Measurements from ENCODE around the gene N4BP2L2. TPM values are rescaled to one million over a fixed set of nuclear protein-coding genes. Genes with fewer than 3 reads are reported as not detected.

Gene N4BP2L2
- total and polyA plus RNA-seq, 2 of the 4 experiments (the other 2 are of a cell fraction): 28.7 to 34.6 TPM

DNA sequence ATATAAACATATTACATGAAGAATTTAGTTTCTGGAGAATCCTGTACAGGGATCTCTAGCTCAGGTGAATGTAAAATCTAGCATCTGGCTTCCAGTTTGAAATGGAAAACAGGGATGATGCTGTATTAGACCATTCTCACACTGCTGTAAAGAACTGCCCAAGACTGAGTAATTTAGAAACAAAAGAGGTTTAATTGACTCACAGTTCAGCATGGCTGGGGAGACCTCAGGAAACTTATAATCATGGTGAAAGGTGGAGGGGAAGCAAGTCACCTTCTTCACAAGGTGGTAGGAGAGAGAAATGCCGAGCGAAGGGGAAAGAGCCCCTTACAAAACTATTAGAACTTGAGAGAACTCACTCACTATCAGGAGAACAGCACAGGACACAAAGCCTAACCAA is 17.0 kb upstream of the N4BP2L2 start:
- H2BK5ac ChIP-seq (ENCODE audit: low read depth, low read length, poor library complexity, severe bottlenecking): no peak overlapping the region
- H2BK20ac ChIP-seq (ENCODE audit: low read depth, low read length): no peak overlapping the region
- POLR2A ChIA-PET (ENCODE audit: unreplicated experiment): no interaction called here
- no peaks in the 10 kb centered on the region for H3K9me3 ChIP-seq (ENCODE audit: control insufficient read depth, insufficient read depth, low read length)
- no peak overlapping the region for H3K4me2 ChIP-seq (ENCODE audit: low read depth, low read length)
- no peak overlapping the region for H3K14ac ChIP-seq (replicated peaks; ENCODE audit: low read depth, low read length)
- H4K5ac ChIP-seq (ENCODE audit: low read depth, low read length): no peak overlapping the region
- H3K36me3 ChIP-seq (ENCODE audit: control insufficient read depth, insufficient read depth, low read length): no peaks in the 10 kb centered on the region
- no peak overlapping the region for H2AK5ac ChIP-seq (ENCODE audit: low read depth, low read length)
- H3K23ac ChIP-seq (ENCODE audit: low read depth, low read length): no peak overlapping the region
- WGBS, 2 experiments (ENCODE audit: extremely low coverage in 2 of 2, insufficient read length in 1 of 2): no CpG with 5 or more reads among the region's 2 CpGs
- H2BK120ac ChIP-seq (ENCODE audit: low read depth, low read length): no peak overlapping the region
- no peak overlapping the region for H2AK9ac ChIP-seq (replicated peaks; ENCODE audit: low read depth, low read length, poor library complexity)
- no peak for ATAC-seq (ENCODE audit: low read depth)
- DNase-seq: no peak
- H3K4ac ChIP-seq (ENCODE audit: low read depth, low read length): no peak overlapping the region
- H3K27ac ChIP-seq (ENCODE audit: insufficient read depth, low read length): no peak overlapping the region
- H3K4me1 ChIP-seq (ENCODE audit: control insufficient read depth, insufficient read depth, low read length): no peaks in the 10 kb centered on the region
- H3K27me3 ChIP-seq (ENCODE audit: control insufficient read depth, insufficient read depth, low read length): no peaks in the 10 kb centered on the region; the same call in 1 of the 2 replicates
- no peak overlapping the region for H3K9ac ChIP-seq (ENCODE audit: low read depth, low read length)
- no peak overlapping the region for H2BK15ac ChIP-seq (ENCODE audit: low read depth, low read length)
- H3K18ac ChIP-seq (ENCODE audit: low read depth, low read length): no peak overlapping the region
- H3K56ac ChIP-seq (ENCODE audit: extremely low read depth, insufficient read depth, low read length): no peak overlapping the region
- intact Hi-C loops (cut with micrococcal nuclease) (no loop called here), dilution Hi-C loops (cut with HindIII; ENCODE audit: low sequenced_read_pairs, unreplicated experiment) (no loop called here), in situ Hi-C loops (cut with MboI; ENCODE audit: low sequenced_read_pairs) (no loop called here)
- H4K20me1 ChIP-seq (ENCODE audit: insufficient read depth, low read length): no peaks in the 10 kb centered on the region
- TF ChIP-seq MAFK (IDR thresholded peaks at IDR 0.05; ENCODE audit: low read depth, low read length): no peak
- TF ChIP-seq CEBPB (IDR thresholded peaks at IDR 0.05; ENCODE audit: low read depth, low read length): no peak
- TF ChIP-seq SMC3 (IDR thresholded peaks at IDR 0.05; ENCODE audit: low read depth, low read length): no peak
- TF ChIP-seq RCOR1 (IDR thresholded peaks at IDR 0.05; ENCODE audit: insufficient replicate concordance, low read length): no peak
- TF ChIP-seq, protein P1, sequence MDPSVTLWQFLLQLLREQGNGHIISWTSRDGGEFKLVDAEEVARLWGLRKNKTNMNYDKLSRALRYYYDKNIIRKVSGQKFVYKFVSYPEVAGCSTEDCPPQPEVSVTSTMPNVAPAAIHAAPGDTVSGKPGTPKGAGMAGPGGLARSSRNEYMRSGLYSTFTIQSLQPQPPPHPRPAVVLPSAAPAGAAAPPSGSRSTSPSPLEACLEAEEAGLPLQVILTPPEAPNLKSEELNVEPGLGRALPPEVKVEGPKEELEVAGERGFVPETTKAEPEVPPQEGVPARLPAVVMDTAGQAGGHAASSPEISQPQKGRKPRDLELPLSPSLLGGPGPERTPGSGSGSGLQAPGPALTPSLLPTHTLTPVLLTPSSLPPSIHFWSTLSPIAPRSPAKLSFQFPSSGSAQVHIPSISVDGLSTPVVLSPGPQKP (IDR thresholded peaks at IDR 0.05; ENCODE audit: borderline replicate concordance, low read depth, low read length): no peak
- no peak for TF ChIP-seq RAD21 (IDR thresholded peaks at IDR 0.05; ENCODE audit: low read length)
- no peak for TF ChIP-seq FOS (IDR thresholded peaks at IDR 0.05; ENCODE audit: low read depth, low read length)
- TF ChIP-seq CHD1 (IDR thresholded peaks at IDR 0.05; ENCODE audit: low read depth, low read length): no peak
- TF ChIP-seq, protein P2, sequence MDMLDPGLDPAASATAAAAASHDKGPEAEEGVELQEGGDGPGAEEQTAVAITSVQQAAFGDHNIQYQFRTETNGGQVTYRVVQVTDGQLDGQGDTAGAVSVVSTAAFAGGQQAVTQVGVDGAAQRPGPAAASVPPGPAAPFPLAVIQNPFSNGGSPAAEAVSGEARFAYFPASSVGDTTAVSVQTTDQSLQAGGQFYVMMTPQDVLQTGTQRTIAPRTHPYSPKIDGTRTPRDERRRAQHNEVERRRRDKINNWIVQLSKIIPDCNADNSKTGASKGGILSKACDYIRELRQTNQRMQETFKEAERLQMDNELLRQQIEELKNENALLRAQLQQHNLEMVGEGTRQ (IDR thresholded peaks at IDR 0.05; ENCODE audit: low read depth, low read length): no peak
- no peak for TF ChIP-seq BHLHE40 (IDR thresholded peaks at IDR 0.05; ENCODE audit: low read depth, low read length)
- no peak for TF ChIP-seq MXI1 (IDR thresholded peaks at IDR 0.05; ENCODE audit: borderline replicate concordance, low read depth, low read length)
- TF ChIP-seq POLR2A (IDR thresholded peaks at IDR 0.05; ENCODE audit: low read depth, low read length): no peak
- no peak for TF ChIP-seq RFX5 (IDR thresholded peaks at IDR 0.05; ENCODE audit: low read depth, low read length)
- no peak for TF ChIP-seq MAZ (IDR thresholded peaks at IDR 0.05; ENCODE audit: borderline replicate concordance, low read depth, low read length)
- no peak for TF ChIP-seq NFE2L2 (IDR thresholded peaks at IDR 0.05; ENCODE audit: low read depth, low read length)
- TF ChIP-seq, protein P3, sequence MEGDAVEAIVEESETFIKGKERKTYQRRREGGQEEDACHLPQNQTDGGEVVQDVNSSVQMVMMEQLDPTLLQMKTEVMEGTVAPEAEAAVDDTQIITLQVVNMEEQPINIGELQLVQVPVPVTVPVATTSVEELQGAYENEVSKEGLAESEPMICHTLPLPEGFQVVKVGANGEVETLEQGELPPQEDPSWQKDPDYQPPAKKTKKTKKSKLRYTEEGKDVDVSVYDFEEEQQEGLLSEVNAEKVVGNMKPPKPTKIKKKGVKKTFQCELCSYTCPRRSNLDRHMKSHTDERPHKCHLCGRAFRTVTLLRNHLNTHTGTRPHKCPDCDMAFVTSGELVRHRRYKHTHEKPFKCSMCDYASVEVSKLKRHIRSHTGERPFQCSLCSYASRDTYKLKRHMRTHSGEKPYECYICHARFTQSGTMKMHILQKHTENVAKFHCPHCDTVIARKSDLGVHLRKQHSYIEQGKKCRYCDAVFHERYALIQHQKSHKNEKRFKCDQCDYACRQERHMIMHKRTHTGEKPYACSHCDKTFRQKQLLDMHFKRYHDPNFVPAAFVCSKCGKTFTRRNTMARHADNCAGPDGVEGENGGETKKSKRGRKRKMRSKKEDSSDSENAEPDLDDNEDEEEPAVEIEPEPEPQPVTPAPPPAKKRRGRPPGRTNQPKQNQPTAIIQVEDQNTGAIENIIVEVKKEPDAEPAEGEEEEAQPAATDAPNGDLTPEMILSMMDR (conservative IDR thresholded peaks at IDR 0.05; ENCODE audit: low read depth, low read length): no peak
- no peak overlapping the region for H4K91ac ChIP-seq (ENCODE audit: insufficient read depth, low read depth, low read length)
- CTCF ChIA-PET: interaction anchor here (1.0 kb wide), 1 partner anchor 642 kb away, joined by 5 read pairs; no protein-coding TSS in a partner anchor
- no peak overlapping the region for H2AFZ ChIP-seq (replicated peaks; ENCODE audit: low read length, poor library complexity)
- H3K4me3 ChIP-seq (ENCODE audit: insufficient read depth, low read depth, low read length): no peak overlapping the region
- H3K79me1 ChIP-seq (ENCODE audit: low read depth in 1 of 2, low read length in 2 of 2): no peaks in the 10 kb centered on the region
- H3K9me1 ChIP-seq (ENCODE audit: insufficient read depth, low read length): no peaks in the 10 kb centered on the region
- BruUV-seq (replicated peaks): no TSS peak
- no peak overlapping the region for H4K8ac ChIP-seq (ENCODE audit: low read depth in 2 of 2, low read length in 2 of 2)

Data from IMR-90 (cell line).